Nephron progenitor cell (in vitro differentiated cells): ENCODE measurements around the gene FMO5.

Experiments
- DNase-seq: peaks from one replicate; pipeline ENCODE4 v3.0.0; 2021
- H3K27ac Mint-ChIP-seq: 2 replicates; pipeline ENCODE4 v1.8.0; 2021; ENCODE audit warnings: mild to moderate bottlenecking, moderate library complexity, mixed read lengths
- H3K27me3 Mint-ChIP-seq: 2 replicates; pipeline ENCODE4 v1.8.0; 2021; ENCODE audit warnings: mild to moderate bottlenecking, low read depth, mixed read lengths; ENCODE audit not compliant: poor library complexity
- H3K36me3 Mint-ChIP-seq: 2 replicates; pipeline ENCODE4 v1.8.0; 2021; ENCODE audit warnings: low read depth, mixed read lengths
- H3K4me1 Mint-ChIP-seq: 2 replicates; pipeline ENCODE4 v1.8.0; 2021; ENCODE audit warnings: mixed read lengths
- H3K4me3 Mint-ChIP-seq: 2 replicates; pipeline ENCODE4 v1.8.0; 2021; ENCODE audit warnings: mild to moderate bottlenecking, moderate library complexity, mixed read lengths
- H3K9me3 Mint-ChIP-seq: 2 replicates; pipeline ENCODE4 v1.8.0; 2021; ENCODE audit warnings: mild to moderate bottlenecking, moderate library complexity, mixed read lengths
- CTCF ChIP-seq: fragments of 200-600 bp; sonication (generic); IDR thresholded peaks from 2 replicates; pipeline ENCODE4 v1.5.0; 2021; ENCODE audit warnings: antibody characterized with exemption

The FMO5 gene

GRCh38 chr1:147214842-147215539, 10.1 kb downstream of the FMO5 start:
- Mint-ChIP-seq H3K4me1 (peaks cover 10% of the 10 kb centered on the region), H3K9me3 (no peaks in the 10 kb centered on the region), H3K27me3 (peaks cover 11% of the 10 kb centered on the region), H3K4me3 (no peak overlapping the region), H3K27ac (no peak overlapping the region), H3K36me3 (no peaks in the 10 kb centered on the region)
- no peak for TF ChIP-seq CTCF
- DNase-seq: no peak

- Mint-ChIP-seq H3K36me3 (no peaks in the 10 kb centered on the region), H3K4me1 (peaks cover 10% of the 10 kb centered on the region), H3K27me3 (peaks cover 11% of the 10 kb centered on the region), H3K4me3 (no peak overlapping the region), H3K27ac (no peak overlapping the region), H3K9me3 (no peaks in the 10 kb centered on the region)
- no peak for DNase-seq
- no peak for TF ChIP-seq CTCF
These were observed 10.8 kb downstream of the FMO5 start for GRCh38 chr1:147214325-147214724.

DNA sequence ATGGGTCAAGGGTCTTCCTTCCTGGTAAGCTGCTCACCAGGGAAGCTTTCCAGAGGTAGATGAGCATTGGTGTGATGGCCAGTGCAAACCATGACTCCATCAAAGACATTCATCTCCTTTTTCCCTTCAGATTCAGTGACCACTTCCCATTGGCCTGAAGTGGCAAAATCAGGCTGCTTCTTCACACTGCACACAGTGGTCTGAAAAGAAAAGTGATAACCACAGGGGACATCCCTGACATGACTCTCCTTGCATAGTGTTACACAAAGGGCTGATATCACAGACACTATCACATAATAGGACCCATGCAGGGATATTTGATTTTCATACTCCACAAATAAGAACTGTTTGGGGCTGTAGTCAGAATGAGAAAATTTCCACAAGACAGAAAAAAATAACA, 11.9 kb downstream of the FMO5 start:
- no peaks in the 10 kb centered on the region for H3K36me3 Mint-ChIP-seq

DNA sequence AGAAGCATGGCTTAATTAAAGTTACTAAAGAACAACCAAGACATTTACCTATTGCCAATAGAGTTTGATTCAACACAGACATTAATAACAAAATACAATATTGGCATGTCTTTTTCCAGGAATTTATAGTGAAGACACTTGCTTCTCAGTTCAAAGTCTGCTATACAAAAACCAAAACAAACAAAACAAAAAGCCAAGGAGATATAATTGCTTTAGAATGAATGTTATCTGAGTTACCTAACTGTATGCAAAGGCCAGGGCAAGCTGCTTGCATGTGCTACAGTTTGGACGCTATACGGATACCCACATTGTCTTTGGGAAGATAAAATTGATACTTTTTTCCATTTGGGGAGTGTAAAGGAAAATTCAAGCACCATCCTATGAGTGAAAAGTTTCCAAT, 13.6 kb downstream of the FMO5 start:
- Mint-ChIP-seq H3K27ac (no peak overlapping the region), H3K4me1 (peaks cover 10% of the 10 kb centered on the region), H3K27me3 (peaks cover 11% of the 10 kb centered on the region), H3K9me3 (no peaks in the 10 kb centered on the region), H3K36me3 (no peaks in the 10 kb centered on the region), H3K4me3 (no peak overlapping the region)
- DNase-seq: no peak
- TF ChIP-seq CTCF: no peak

More for the DNA sequence above, 11.9 kb downstream of the FMO5 start:
- TF ChIP-seq CTCF: no peak
- H3K4me1 Mint-ChIP-seq: peaks cover 10% of the 10 kb centered on the region
- H3K4me3 Mint-ChIP-seq: no peak overlapping the region
- no peaks in the 10 kb centered on the region for H3K9me3 Mint-ChIP-seq
- no peak for DNase-seq
- H3K27ac Mint-ChIP-seq: no peak overlapping the region
- H3K27me3 Mint-ChIP-seq: peaks cover 11% of the 10 kb centered on the region

- peaks cover 10% of the 10 kb centered on the region for H3K4me1 Mint-ChIP-seq
- no peak for DNase-seq
- no peaks in the 10 kb centered on the region for H3K36me3 Mint-ChIP-seq
- no peak for TF ChIP-seq CTCF
- no peak overlapping the region for H3K27ac Mint-ChIP-seq
- no peak overlapping the region for H3K4me3 Mint-ChIP-seq
- H3K9me3 Mint-ChIP-seq: no peaks in the 10 kb centered on the region
- peaks cover 8% of the 10 kb centered on the region for H3K27me3 Mint-ChIP-seq
These were observed 14.2 kb downstream of the FMO5 start for GRCh38 chr1:147210987-147211386.
